GM23248 (cell line): ENCODE data around the gene KREMEN1.

Experiments used
- EZH2 ChIP-seq: fragments of 200-600 bp; sonication (generic); IDR thresholded peaks from 2 replicates; pipeline ENCODE4 v1.6.1; 2018; ENCODE audit warnings: antibody characterized with exemption, mild to moderate bottlenecking; ENCODE audit not compliant: insufficient read depth, poor library complexity, severe bottlenecking
- EZH2phosphoT487 ChIP-seq: fragments of 200-600 bp; sonication (generic); IDR thresholded peaks from 2 replicates; pipeline ENCODE4 v1.6.1; 2018; ENCODE audit warnings: antibody characterized with exemption, moderate library complexity, mild to moderate bottlenecking, low read depth; ENCODE audit not compliant: insufficient read depth

- TF ChIP-seq EZH2, result no peak
- no peak for TF ChIP-seq EZH2phosphoT487
Observed at GRCh38 chr22:29098296-29098695, 25.5 kb downstream of the KREMEN1 start.
